Caco-2 (cell line): ENCODE results near the gene FADS6. TPM values are rescaled to one million over a fixed set of nuclear protein-coding genes. Genes with fewer than 3 reads are reported as not detected.

Experiments used
- BruUV-seq: library from RNA; stranded (reverse); fragments of 400-500 nt; replicated peaks from 2 replicates; lab custom pipeline; 2021; lab: Mats Ljungman, UMichigan
- CTCF ChIA-PET: fragments of 300-600 bp; sonication (Branson Sonifier 250); formaldehyde crosslinking; loops from one replicate; lab custom pipeline; 2022; ENCODE audit warnings: antibody characterized with exemption; lab: Charles Lee
- POLR2A ChIA-PET: fragments of 300-600 bp; sonication (Branson Sonifier 250); formaldehyde crosslinking; loops from one replicate; lab custom pipeline; 2022; ENCODE audit warnings: antibody characterized with exemption; lab: Charles Lee
- DNase-seq, 2 experiments: peaks; one replicate each; pipeline versions ENCODE4 v3.0.0 to v3.0.0-alpha.2; 2020 to 2022
- H3K27me3 ChIP-seq: replicated peaks from 2 replicates; pipeline ENCODE4 v1.6.0; 2011; ENCODE audit warnings: low read length; ENCODE audit not compliant: control insufficient read depth, insufficient read depth
- H3K36me3 ChIP-seq: 2 replicates; pipeline ENCODE4 v1.5.1; 2011; ENCODE audit warnings: low read length; ENCODE audit not compliant: control insufficient read depth, insufficient read depth
- H3K4me1 ChIP-seq: fragments of 250-450 bp; sonication (Bioruptor Pico); 2 replicates; pipeline ENCODE4 v1.5.1; 2020; ENCODE audit warnings: mild to moderate bottlenecking
- H3K4me3 ChIP-seq: 2 replicates; pipeline ENCODE4 v1.5.1; 2011; ENCODE audit warnings: low read depth, mild to moderate bottlenecking, control low read depth, low read length
- H3K9me3 ChIP-seq: fragments of 250-450 bp; sonication (Bioruptor Pico); 2 replicates; pipeline ENCODE4 v1.5.1; 2020; ENCODE audit warnings: mild to moderate bottlenecking, moderate library complexity
- H3K27ac Mint-ChIP-seq: one replicate; pipeline ENCODE4 v1.8.0; 2022; ENCODE audit warnings: mixed read lengths; ENCODE audit not compliant: unreplicated experiment
- H3K27me3 Mint-ChIP-seq: one replicate; pipeline ENCODE4 v1.8.0; 2022; ENCODE audit warnings: mixed read lengths; ENCODE audit not compliant: insufficient read depth, unreplicated experiment
- H3K36me3 Mint-ChIP-seq: one replicate; pipeline ENCODE4 v1.8.0; 2022; ENCODE audit warnings: mild to moderate bottlenecking, mixed read lengths; ENCODE audit not compliant: insufficient read depth, unreplicated experiment
- H3K4me1 Mint-ChIP-seq: one replicate; pipeline ENCODE4 v1.8.0; 2022; ENCODE audit warnings: low read depth, mixed read lengths; ENCODE audit not compliant: unreplicated experiment
- H3K4me3 Mint-ChIP-seq: one replicate; pipeline ENCODE4 v1.8.0; 2022; ENCODE audit warnings: mild to moderate bottlenecking, moderate library complexity, mixed read lengths; ENCODE audit not compliant: unreplicated experiment
- H3K9me3 Mint-ChIP-seq: one replicate; pipeline ENCODE4 v1.8.0; 2022; ENCODE audit warnings: mixed read lengths; ENCODE audit not compliant: unreplicated experiment
- intact Hi-C: fragments of 100-400 bp; cut with micrococcal nuclease; formaldehyde crosslinking; loops from one replicate; pipeline ENCODE4 v1.10.0; 2022; ENCODE audit not compliant: unreplicated experiment
- total RNA-seq: library from RNA; stranded (reverse); gene quantifications from 2 replicates; pipeline ENCODE4 v1.2.3, GENCODE V29; 2022
- TF ChIP-seq, protein P1 (sequence below), 2 experiments: fragments of 200-600 bp in 1 of 2; IDR thresholded peaks; 1 replicate in 1 of 2; 2 replicates in 1 of 2; pipeline versions ENCODE4 v1.5.1 to v1.8.0; 2011 to 2022; ENCODE audit warnings: antibody characterized with exemption in 1 of 2, control low read depth in 1 of 2, inconsistent platforms in 1 of 2, low read depth in 1 of 2, low read length in 1 of 2, mild to moderate bottlenecking in 1 of 2, moderate library complexity in 1 of 2; ENCODE audit not compliant: insufficient read depth in 1 of 2, severe bottlenecking in 1 of 2, unreplicated experiment in 1 of 2

FADS6 gene
- total RNA-seq, 1 experiment from 2014 or later, result 2.6 TPM

DNA sequence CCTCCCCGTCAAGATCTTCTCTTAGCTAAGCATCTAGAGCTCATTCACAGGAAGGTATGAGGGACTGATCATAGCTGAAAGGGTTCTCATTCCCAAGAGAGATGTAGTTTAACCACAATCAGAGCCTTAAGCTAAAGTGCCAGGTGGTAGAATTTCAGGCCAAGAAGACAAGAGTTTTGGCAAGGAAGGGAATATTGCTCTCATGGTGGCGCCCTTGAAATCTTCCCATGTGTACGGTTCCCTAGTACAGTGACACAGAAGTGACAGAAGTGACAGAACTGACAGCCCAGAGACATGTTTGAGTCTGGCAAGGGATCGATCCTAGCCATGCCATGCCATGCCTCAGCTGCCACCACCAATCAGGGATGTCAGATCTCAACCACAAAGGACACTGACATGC, 36.2 kb downstream of the FADS6 start:
- Mint-ChIP-seq H3K4me1 (no peaks in the 10 kb centered on the region), H3K27me3 (peaks cover 33% of the 10 kb centered on the region), H3K27ac (no peak overlapping the region), H3K9me3 (no peaks in the 10 kb centered on the region), H3K4me3 (no peak overlapping the region), H3K36me3 (peaks cover 15% of the 10 kb centered on the region)
- peaks cover 23% of the 10 kb centered on the region for H3K4me1 ChIP-seq
- BruUV-seq, result no TSS peak
- TF ChIP-seq, protein P1, sequence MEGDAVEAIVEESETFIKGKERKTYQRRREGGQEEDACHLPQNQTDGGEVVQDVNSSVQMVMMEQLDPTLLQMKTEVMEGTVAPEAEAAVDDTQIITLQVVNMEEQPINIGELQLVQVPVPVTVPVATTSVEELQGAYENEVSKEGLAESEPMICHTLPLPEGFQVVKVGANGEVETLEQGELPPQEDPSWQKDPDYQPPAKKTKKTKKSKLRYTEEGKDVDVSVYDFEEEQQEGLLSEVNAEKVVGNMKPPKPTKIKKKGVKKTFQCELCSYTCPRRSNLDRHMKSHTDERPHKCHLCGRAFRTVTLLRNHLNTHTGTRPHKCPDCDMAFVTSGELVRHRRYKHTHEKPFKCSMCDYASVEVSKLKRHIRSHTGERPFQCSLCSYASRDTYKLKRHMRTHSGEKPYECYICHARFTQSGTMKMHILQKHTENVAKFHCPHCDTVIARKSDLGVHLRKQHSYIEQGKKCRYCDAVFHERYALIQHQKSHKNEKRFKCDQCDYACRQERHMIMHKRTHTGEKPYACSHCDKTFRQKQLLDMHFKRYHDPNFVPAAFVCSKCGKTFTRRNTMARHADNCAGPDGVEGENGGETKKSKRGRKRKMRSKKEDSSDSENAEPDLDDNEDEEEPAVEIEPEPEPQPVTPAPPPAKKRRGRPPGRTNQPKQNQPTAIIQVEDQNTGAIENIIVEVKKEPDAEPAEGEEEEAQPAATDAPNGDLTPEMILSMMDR (IDR thresholded peaks at IDR 0.05; ENCODE audit: insufficient read depth in 1 of 2, low read depth in 1 of 2, low read length in 1 of 2, severe bottlenecking in 1 of 2, unreplicated experiment in 1 of 2), result no peak
- H3K36me3 ChIP-seq, result no peaks in the 10 kb centered on the region
- intact Hi-C loops, result loop anchor here (10.0 kb wide), 1 partner anchor 202 kb away; no protein-coding TSS in a partner anchor
- CTCF ChIA-PET, result interaction anchor here (1.1 to 4.0 kb wide), 2 partner anchors 14 to 16 kb away, joined by 3 to 17 read pairs; partner anchors contain the start of gene FDXR
- no peak for DNase-seq
- POLR2A ChIA-PET, result no interaction called here
- no peak overlapping the region for H3K4me3 ChIP-seq
- peaks cover 13% of the 10 kb centered on the region for H3K27me3 ChIP-seq
- H3K9me3 ChIP-seq, result no peaks in the 10 kb centered on the region

DNA sequence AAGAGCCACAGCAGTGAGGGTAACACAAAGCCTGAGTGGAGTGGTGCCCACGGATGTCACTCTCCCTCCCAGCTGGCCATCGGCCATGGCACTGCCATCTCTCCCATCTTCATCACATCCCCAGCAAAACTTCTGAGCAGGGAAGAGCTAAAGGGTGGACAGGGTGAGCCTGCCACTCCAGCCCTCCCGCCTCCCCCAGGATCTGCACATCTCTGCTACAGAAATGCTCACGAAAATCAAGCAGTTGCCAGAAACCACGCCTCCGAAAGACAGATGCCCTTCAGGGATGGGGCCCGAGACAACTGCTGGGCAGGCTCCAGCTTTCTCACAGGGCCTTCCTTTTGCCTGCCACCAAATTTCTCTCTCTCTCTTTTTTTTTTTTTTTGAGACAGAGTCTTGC, 37.3 kb downstream of the FADS6 start:
- Mint-ChIP-seq H3K27ac (no peak overlapping the region), H3K36me3 (peaks cover 15% of the 10 kb centered on the region), H3K9me3 (no peaks in the 10 kb centered on the region), H3K4me1 (peaks cover 3% of the 10 kb centered on the region), H3K4me3 (no peak overlapping the region), H3K27me3 (peaks cover 33% of the 10 kb centered on the region)
- DNase-seq, result no peak
- Histone ChIP-seq H3K36me3 (no peaks in the 10 kb centered on the region), H3K4me1 (peaks cover 21% of the 10 kb centered on the region), H3K9me3 (no peaks in the 10 kb centered on the region), H3K27me3 (peaks cover 13% of the 10 kb centered on the region), H3K4me3 (no peak overlapping the region)
- ChIA-PET POLR2A (interaction anchor here (0.9 kb wide), 1 partner anchor 17 kb away, joined by 4 read pairs; the partner anchor contains the start of gene FDXR), CTCF (interaction anchor here (1.0 to 4.0 kb wide), 3 partner anchors 13 to 17 kb away, joined by 3 to 17 read pairs (median 4); partner anchors contain the start of gene FDXR)
- intact Hi-C loops, result loop anchor here (10.0 kb wide), 1 partner anchor 201 kb away; no protein-coding TSS in a partner anchor
- TF ChIP-seq, protein P1 (IDR thresholded peaks at IDR 0.05; ENCODE audit: insufficient read depth in 1 of 2, low read depth in 1 of 2, low read length in 1 of 2, severe bottlenecking in 1 of 2, unreplicated experiment in 1 of 2), result no peak
- BruUV-seq, result no TSS peak

DNA sequence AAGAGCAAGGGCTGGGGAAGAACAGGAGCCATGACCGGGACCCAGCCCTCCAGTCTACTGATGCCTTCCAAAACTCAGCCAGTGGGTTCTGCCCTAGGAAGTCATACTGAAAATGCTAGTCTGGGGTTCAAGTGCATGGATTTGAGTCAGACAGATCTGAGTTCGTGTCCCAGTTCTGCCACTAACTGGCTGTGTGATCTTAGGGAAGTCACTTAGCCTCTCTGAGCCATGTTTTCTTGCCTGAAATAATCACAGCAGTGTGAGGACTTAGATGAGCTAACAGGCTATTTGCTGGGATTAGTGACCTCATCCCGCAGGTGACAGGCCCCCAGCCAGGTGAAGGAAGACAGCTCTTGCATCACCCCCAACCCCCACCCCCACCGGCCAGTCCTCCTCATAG, 38.1 kb downstream of the FADS6 start:
- TF ChIP-seq, protein P1 (IDR thresholded peaks at IDR 0.05; ENCODE audit: insufficient read depth in 1 of 2, low read depth in 1 of 2, low read length in 1 of 2, severe bottlenecking in 1 of 2, unreplicated experiment in 1 of 2), result no peak
- Mint-ChIP-seq H3K4me1 (peaks cover 7% of the 10 kb centered on the region), H3K27ac (no peak overlapping the region), H3K36me3 (peaks cover 11% of the 10 kb centered on the region), H3K9me3 (no peaks in the 10 kb centered on the region), H3K27me3 (peaks cover 27% of the 10 kb centered on the region), H3K4me3 (no peak overlapping the region)
- H3K4me3 ChIP-seq, result no peak overlapping the region
- H3K9me3 ChIP-seq, result no peaks in the 10 kb centered on the region
- no peaks in the 10 kb centered on the region for H3K36me3 ChIP-seq
- DNase-seq, result no peak
- H3K4me1 ChIP-seq, result peaks cover 13% of the 10 kb centered on the region
- ChIA-PET CTCF (interaction anchor here (1.0 to 4.0 kb wide), 3 partner anchors 12 to 18 kb away, joined by 3 to 17 read pairs (median 4); partner anchors contain the start of gene FDXR), POLR2A (no interaction called here)
- intact Hi-C loops, result loop anchor here (10.0 kb wide), 1 partner anchor 201 kb away; no protein-coding TSS in a partner anchor
- peaks cover 10% of the 10 kb centered on the region for H3K27me3 ChIP-seq
- BruUV-seq, result no TSS peak
